SH-SY5Y (cell line): ENCODE results near the gene DHRS1.

Experiments
- GATA2 ChIP-seq: IDR thresholded peaks from 2 replicates; pipeline ENCODE4 v1.6.1; 2011; ENCODE audit warnings: mild to moderate bottlenecking, low read depth, low read length
- GATA3 ChIP-seq: IDR thresholded peaks from 2 replicates; pipeline ENCODE4 v1.6.1; 2011; ENCODE audit warnings: low read depth, mild to moderate bottlenecking, low read length, moderate library complexity

- TF ChIP-seq GATA2 (no peak), GATA3 (no peak)
Observed at GRCh38 chr14:24278424-24278823, 21.2 kb downstream of the DHRS1 start.
